ENCODE data around the gene FKBP3. TPM values are rescaled to one million over a fixed set of nuclear protein-coding genes. Genes with fewer than 3 reads are reported as not detected.

Gene FKBP3
- total RNA-seq, 1 donor from 2014 or later: 58.0 TPM

DNA sequence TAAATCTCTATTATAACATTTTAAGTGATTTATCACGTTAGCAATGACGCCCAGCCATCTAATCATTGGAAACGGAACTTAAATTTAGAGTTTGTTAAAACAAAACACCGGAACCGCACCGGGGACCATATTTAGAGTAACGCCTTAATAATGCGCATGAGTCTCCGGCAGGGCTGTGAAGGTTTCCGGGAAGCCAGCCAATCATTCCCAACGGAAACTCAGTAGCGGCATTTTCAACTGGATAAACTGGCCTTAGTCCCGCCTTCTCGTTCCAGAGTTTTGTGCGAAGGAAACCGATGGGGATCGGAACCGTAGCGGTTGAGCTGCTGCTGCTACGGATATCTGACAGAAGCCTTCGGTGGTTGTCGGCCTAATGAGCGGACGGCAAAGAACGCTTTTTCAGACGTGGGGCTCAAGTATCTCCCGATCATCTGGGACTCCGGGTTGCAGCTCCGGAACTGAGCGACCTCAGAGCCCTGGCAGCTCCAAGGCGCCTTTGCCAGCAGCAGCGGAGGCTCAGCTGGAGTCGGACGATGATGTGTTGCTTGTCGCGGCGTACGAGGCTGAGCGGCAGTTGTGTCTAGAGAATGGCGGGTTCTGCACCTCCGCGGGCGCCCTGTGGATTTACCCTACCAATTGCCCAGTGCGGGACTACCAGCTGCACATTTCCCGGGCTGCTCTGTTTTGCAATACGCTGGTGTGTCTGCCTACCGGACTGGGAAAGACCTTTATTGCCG lies 1.5 kb upstream of the FKBP3 start, which contains the start of gene FANCM:
Gene FANCM, plus strand, starts transcription at position 272 of the 737 bp plus-strand sequence. Its CDS starts 102 bp downstream, at position 374.
- intact Hi-C loops (cut with micrococcal nuclease): loop anchor here (1.0 to 5.0 kb wide), 2 partner anchors 61 to 174 kb away; partner anchors contain the start of gene TOGARAM1

GRCh38 chr14:45135156-45135555 lies 875 bp upstream of the FKBP3 start:
- Mint-ChIP-seq H3K9me3 (no peaks in the 10 kb centered on the region), H3K36me3 (ENCODE audit: low read depth) (peaks cover 3% of the 10 kb centered on the region), H3K27ac (peak overlapping the region; percentile 97), H3K27me3 (ENCODE audit: insufficient read depth) (no peaks in the 10 kb centered on the region), H3K4me1 (ENCODE audit: low read depth) (peaks cover 36% of the 10 kb centered on the region), H3K4me3 (peak overlapping the region; percentile 98)
- DNase-seq (ENCODE audit: low spot score): peak; percentile 2
- intact Hi-C loops (cut with micrococcal nuclease): loop anchor here (1.0 to 5.0 kb wide), 2 partner anchors 62 to 173 kb away; partner anchors contain the start of gene TOGARAM1

More for the DNA sequence above, 1.5 kb upstream of the FKBP3 start, which contains the start of gene FANCM:
- Mint-ChIP-seq H3K4me3 (peak within 1 kb of the TSS; percentile 98), H3K9me3 (no peaks in the 10 kb centered on the region), H3K4me1 (ENCODE audit: low read depth) (peaks cover 40% of the 10 kb centered on the region), H3K27ac (peak within 1 kb of the TSS; percentile 97), H3K36me3 (ENCODE audit: low read depth) (peaks cover 8% of the 10 kb centered on the region), H3K27me3 (ENCODE audit: insufficient read depth) (no peaks in the 10 kb centered on the region)
- peak; percentile 83 for DNase-seq (ENCODE audit: low spot score)

DNA sequence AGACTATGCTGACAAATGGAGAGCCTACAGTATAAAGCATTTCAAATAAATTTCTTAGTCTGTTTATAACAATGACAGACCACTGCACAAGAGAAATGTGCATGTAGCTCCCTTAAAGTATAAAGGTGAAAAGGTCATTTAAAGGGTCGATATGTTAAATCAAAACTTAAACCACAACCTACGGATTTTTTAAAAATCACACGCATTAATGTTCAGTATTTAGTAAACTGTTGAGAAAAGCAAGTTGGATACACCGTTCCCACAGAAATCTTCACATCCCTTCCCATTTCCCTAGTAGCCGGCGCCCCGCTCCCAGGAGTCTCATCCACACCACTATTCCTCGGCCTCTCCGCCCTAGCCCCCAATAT lies 614 bp downstream of the FKBP3 start:
- intact Hi-C loops (cut with micrococcal nuclease): loop anchor here (1.0 kb wide), 7 partner anchors 19 to 236 kb away; partner anchors contain the start of genes MIS18BP1 and PRPF39
- H3K4me1 Mint-ChIP-seq (ENCODE audit: low read depth): peaks cover 34% of the 10 kb centered on the region
- H3K27ac Mint-ChIP-seq: peak overlapping the region; percentile 97
- no peak for DNase-seq (ENCODE audit: low spot score)
- peak overlapping the region; percentile 98 for H3K4me3 Mint-ChIP-seq
- peaks cover 4% of the 10 kb centered on the region for H3K36me3 Mint-ChIP-seq (ENCODE audit: low read depth)
- no peaks in the 10 kb centered on the region for H3K9me3 Mint-ChIP-seq
- H3K27me3 Mint-ChIP-seq (ENCODE audit: insufficient read depth): no peaks in the 10 kb centered on the region

- H3K27ac Mint-ChIP-seq: no peak overlapping the region
- intact Hi-C loops (cut with micrococcal nuclease): no loop called here
- peaks cover 22% of the 10 kb centered on the region for H3K36me3 Mint-ChIP-seq (ENCODE audit: low read depth)
- no peak for DNase-seq (ENCODE audit: low spot score)
- no peak overlapping the region for H3K4me3 Mint-ChIP-seq
- H3K4me1 Mint-ChIP-seq (ENCODE audit: low read depth): peaks cover 10% of the 10 kb centered on the region
- no peaks in the 10 kb centered on the region for H3K9me3 Mint-ChIP-seq
- no peaks in the 10 kb centered on the region for H3K27me3 Mint-ChIP-seq (ENCODE audit: insufficient read depth)
Observed at GRCh38 chr14:45128963-45129629, 5.2 kb downstream of the FKBP3 start.

GRCh38 chr14:45125754-45126153 lies 8.5 kb downstream of the FKBP3 start:
- Mint-ChIP-seq H3K4me1 (ENCODE audit: low read depth) (no peaks in the 10 kb centered on the region), H3K4me3 (no peak overlapping the region), H3K27ac (no peak overlapping the region), H3K9me3 (peaks cover 2% of the 10 kb centered on the region), H3K36me3 (ENCODE audit: low read depth) (peaks cover 38% of the 10 kb centered on the region), H3K27me3 (ENCODE audit: insufficient read depth) (no peaks in the 10 kb centered on the region)
- no peak for DNase-seq (ENCODE audit: low spot score)
- intact Hi-C loops (cut with micrococcal nuclease): no loop called here

GRCh38 chr14:45123271-45123670 lies 11.0 kb downstream of the FKBP3 start:
- DNase-seq (ENCODE audit: low spot score): no peak
- intact Hi-C loops (cut with micrococcal nuclease): no loop called here
- Mint-ChIP-seq H3K9me3 (peaks cover 2% of the 10 kb centered on the region), H3K4me3 (no peak overlapping the region), H3K4me1 (ENCODE audit: low read depth) (no peaks in the 10 kb centered on the region), H3K27me3 (ENCODE audit: insufficient read depth) (no peaks in the 10 kb centered on the region), H3K27ac (no peak overlapping the region), H3K36me3 (ENCODE audit: low read depth) (peaks cover 45% of the 10 kb centered on the region)

- Mint-ChIP-seq H3K36me3 (ENCODE audit: low read depth) (peaks cover 49% of the 10 kb centered on the region), H3K4me3 (no peak overlapping the region), H3K27ac (no peak overlapping the region), H3K9me3 (peaks cover 2% of the 10 kb centered on the region), H3K4me1 (ENCODE audit: low read depth) (peaks cover 6% of the 10 kb centered on the region), H3K27me3 (ENCODE audit: insufficient read depth) (no peaks in the 10 kb centered on the region)
- intact Hi-C loops (cut with micrococcal nuclease): no loop called here
- no peak for DNase-seq (ENCODE audit: low spot score)
Observed at GRCh38 chr14:45120096-45120495, 14.2 kb downstream of the FKBP3 start.

DNA sequence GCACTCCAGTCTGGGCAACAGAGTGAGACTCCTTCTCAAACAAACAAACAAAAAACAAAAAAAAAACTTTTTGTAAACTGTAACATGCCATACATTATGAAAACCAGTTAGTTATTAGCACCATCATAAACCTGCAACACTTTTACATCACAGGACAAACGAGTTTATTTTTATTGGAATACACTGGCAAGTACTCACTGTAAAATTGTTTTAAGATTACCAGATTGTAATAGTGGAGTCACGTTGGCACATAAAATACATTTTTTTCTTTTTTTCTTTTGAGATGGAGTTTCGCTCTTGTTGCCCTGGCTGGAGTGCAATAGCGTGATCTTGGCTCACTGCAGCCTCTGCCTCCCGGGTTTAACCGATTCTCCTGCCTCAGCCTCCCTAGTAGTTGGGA lies 15.7 kb downstream of the FKBP3 start:
- H3K27me3 Mint-ChIP-seq (ENCODE audit: insufficient read depth): no peaks in the 10 kb centered on the region
- H3K36me3 Mint-ChIP-seq (ENCODE audit: low read depth): peaks cover 45% of the 10 kb centered on the region
- intact Hi-C loops (cut with micrococcal nuclease): no loop called here
- DNase-seq (ENCODE audit: low spot score): no peak
- H3K4me1 Mint-ChIP-seq (ENCODE audit: low read depth): peaks cover 9% of the 10 kb centered on the region
- H3K4me3 Mint-ChIP-seq: no peak overlapping the region
- no peak overlapping the region for H3K27ac Mint-ChIP-seq
- H3K9me3 Mint-ChIP-seq: peaks cover 2% of the 10 kb centered on the region

DNA sequence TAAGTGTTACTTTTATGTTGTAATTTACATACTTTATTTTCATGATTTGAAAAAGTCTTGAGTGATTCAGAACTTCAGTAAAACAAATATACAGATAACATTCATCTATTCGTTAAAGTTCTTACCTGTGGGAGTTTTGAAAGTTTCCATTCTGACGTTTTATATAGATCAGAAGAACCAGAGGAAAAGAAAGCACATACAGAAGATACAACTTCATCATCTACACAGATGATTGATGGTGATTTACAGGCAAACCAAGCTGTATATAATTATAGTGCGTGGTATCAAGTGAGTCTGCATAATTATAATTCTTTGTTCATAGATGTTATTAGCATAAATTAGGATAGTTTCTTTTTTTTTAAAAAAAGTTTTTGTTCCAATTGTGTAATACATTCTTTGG lies 20.0 kb downstream of the FKBP3 start:
- Mint-ChIP-seq H3K27me3 (ENCODE audit: insufficient read depth) (no peaks in the 10 kb centered on the region), H3K9me3 (no peaks in the 10 kb centered on the region), H3K36me3 (ENCODE audit: low read depth) (peaks cover 41% of the 10 kb centered on the region), H3K4me1 (ENCODE audit: low read depth) (peaks cover 14% of the 10 kb centered on the region), H3K27ac (peak overlapping the region; percentile 70), H3K4me3 (no peak overlapping the region)
- intact Hi-C loops (cut with micrococcal nuclease): loop anchor here (1.0 kb wide), 6 partner anchors 19 to 153 kb away; partner anchors contain the start of genes FKBP3, KLHL28 and MIS18BP1
- DNase-seq (ENCODE audit: low spot score): no peak

DNA sequence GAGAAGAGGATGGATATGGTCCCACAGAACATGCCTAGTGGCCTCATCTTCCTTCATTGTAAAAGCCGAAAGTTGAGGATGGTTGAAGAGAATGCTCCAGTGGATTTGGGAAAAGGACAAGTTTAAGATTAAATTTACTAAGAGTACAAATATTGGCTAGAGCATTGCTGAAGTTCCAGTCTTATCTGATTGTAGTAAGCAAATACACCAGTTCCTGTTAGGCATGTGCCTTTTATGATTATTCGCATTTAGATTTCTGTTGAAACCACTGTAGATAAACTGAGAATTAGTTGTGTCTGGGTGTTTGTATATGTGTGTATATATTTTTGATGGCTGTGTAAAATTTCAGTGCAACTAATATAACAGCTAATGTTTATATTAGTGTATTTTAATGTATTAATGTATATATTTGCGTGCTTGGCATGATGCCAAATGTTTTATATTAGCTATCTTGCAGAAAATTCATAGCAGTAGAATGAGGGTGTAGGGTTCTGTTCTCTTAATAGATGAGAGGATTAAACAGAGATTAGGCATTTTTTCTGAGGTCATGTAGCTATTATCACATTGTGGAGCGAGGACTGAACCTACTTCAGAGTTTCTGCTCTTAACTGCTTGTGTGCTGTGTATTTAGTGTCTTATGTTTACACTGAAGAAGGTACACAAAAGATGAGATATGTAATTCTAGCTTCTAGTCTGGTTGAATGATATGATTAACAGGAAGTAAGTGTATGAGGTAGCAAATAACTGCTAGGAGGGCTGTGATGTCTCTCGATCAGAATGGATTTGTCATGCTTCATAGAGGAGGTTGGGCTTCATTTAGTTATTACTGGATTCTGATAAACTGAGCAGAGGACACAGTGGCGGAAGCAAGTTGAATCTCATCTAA lies 21.1 kb downstream of the FKBP3 start:
- intact Hi-C loops (cut with micrococcal nuclease): no loop called here
- H3K9me3 Mint-ChIP-seq: no peaks in the 10 kb centered on the region
- H3K27me3 Mint-ChIP-seq (ENCODE audit: insufficient read depth): no peaks in the 10 kb centered on the region
- H3K4me3 Mint-ChIP-seq: peak overlapping the region; percentile 29
- DNase-seq (ENCODE audit: low spot score): no peak
- peaks cover 41% of the 10 kb centered on the region for H3K36me3 Mint-ChIP-seq (ENCODE audit: low read depth)
- H3K27ac Mint-ChIP-seq: peak overlapping the region; percentile 83
- peaks cover 14% of the 10 kb centered on the region for H3K4me1 Mint-ChIP-seq (ENCODE audit: low read depth)

DNA sequence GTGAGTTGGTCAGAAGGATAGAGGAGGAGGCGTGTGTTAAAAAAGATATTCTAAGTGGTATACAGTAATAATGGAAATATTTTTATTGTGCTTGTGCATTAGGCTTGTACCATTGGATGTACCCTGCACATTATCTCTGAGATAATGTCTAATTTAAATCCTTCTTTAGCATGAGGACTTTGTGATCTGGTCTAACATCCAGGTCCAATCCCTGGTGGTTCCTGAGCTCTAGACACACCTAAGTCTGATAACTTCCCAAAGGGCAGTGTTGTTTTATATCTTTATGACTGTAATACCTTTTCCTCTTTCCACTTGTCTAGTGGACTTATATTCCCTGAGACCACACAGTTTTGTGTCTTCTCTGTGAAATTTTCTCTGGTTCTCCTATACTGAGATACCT lies 29.7 kb downstream of the FKBP3 start:
- Mint-ChIP-seq H3K36me3 (ENCODE audit: low read depth) (peaks cover 47% of the 10 kb centered on the region), H3K4me1 (ENCODE audit: low read depth) (no peaks in the 10 kb centered on the region), H3K27ac (no peak overlapping the region), H3K4me3 (no peak overlapping the region), H3K27me3 (ENCODE audit: insufficient read depth) (no peaks in the 10 kb centered on the region), H3K9me3 (no peaks in the 10 kb centered on the region)
- no peak for DNase-seq (ENCODE audit: low spot score)
- intact Hi-C loops (cut with micrococcal nuclease): no loop called here

DNA sequence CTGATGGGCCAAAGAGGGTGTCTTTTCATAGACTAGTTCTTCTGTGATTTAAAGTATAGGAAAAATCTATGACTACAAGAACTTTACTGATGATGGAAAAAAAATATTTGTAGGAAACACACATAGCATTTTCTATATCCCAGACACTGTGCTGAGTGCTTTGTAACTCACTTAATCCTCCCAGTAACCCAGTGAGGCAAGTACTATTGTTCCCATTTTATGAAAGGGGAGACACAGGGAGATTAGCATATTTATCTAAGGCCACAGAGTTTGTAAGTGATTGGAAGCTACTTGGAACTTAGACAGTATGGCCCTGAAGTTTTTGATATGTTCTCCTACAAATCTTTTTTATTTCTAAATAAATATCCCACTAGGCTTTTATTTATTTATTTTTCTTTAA lies 30.5 kb downstream of the FKBP3 start:
- Mint-ChIP-seq H3K9me3 (no peaks in the 10 kb centered on the region), H3K36me3 (ENCODE audit: low read depth) (peaks cover 47% of the 10 kb centered on the region), H3K27me3 (ENCODE audit: insufficient read depth) (no peaks in the 10 kb centered on the region), H3K4me3 (no peak overlapping the region), H3K4me1 (ENCODE audit: low read depth) (no peaks in the 10 kb centered on the region), H3K27ac (no peak overlapping the region)
- intact Hi-C loops (cut with micrococcal nuclease): no loop called here
- no peak for DNase-seq (ENCODE audit: low spot score)

Data from activated T-helper 1 cell treated with anti-CD3 and anti-CD28 coated beads, Interleukin-12 subunit alpha, Interleukin-12 subunit beta, Interleukin-2, Interleukin-4 antibody, amounts not matched to agents 30 ng/mL and 10 ng/mL and 1 ng/mL, durations not matched to agents 14 hours and 24 hours and 36 hours (primary cell).